ENCODE data around the gene HCN4. TPM values are rescaled to one million over a fixed set of nuclear protein-coding genes. Genes with fewer than 3 reads are reported as not detected.

HCN4 gene
- total RNA-seq, 4 donors from 2014 or later: 0.17 TPM; not detected in 3

GRCh38 chr15:73383310-73384189 lies 14.8 kb upstream of the HCN4 start:
- TF ChIP-seq EP300 (IDR thresholded peaks at IDR 0.05) (no peak), POLR2AphosphoS5 (IDR thresholded peaks at IDR 0.05) (no peak), CTCF (IDR thresholded peaks at IDR 0.05) (no peak), POLR2A (IDR thresholded peaks at IDR 0.05; ENCODE audit: low read depth) (no peak)
- DNase-seq (ENCODE audit: extremely low spot score): no peak
- Histone ChIP-seq H3K4me3 (no peak overlapping the region), H3K4me1 (no peaks in the 10 kb centered on the region), H3K27me3 (peaks cover 0 to 51% (median 0%) of the 10 kb centered on the region in 4 donors), H3K9me3 (peaks cover 0 to 18% (median 5%) of the 10 kb centered on the region in 4 donors), H3K27ac (replicated peaks in 1 of 4) (no peak overlapping the region), H3K36me3 (no peaks in the 10 kb centered on the region)
- intact Hi-C loops (cut with DNase I): no loop called here
- WGBS: 77% methylated on average over 9 of the region's 9 CpGs

- intact Hi-C loops (cut with DNase I): no loop called here
- Histone ChIP-seq H3K9me3 (peaks cover 0 to 18% (median 5%) of the 10 kb centered on the region in 4 donors), H3K4me3 (no peak overlapping the region), H3K27ac (replicated peaks in 1 of 4) (no peak overlapping the region), H3K27me3 (peaks cover 0 to 44% (median 0%) of the 10 kb centered on the region in 4 donors), H3K4me1 (no peaks in the 10 kb centered on the region), H3K36me3 (no peaks in the 10 kb centered on the region)
- WGBS: 88% methylated on average over 5 of the region's 7 CpGs
- TF ChIP-seq CTCF (IDR thresholded peaks at IDR 0.05) (no peak), EP300 (IDR thresholded peaks at IDR 0.05) (no peak), POLR2A (IDR thresholded peaks at IDR 0.05; ENCODE audit: low read depth) (no peak), POLR2AphosphoS5 (IDR thresholded peaks at IDR 0.05) (no peak)
- no peak for DNase-seq (ENCODE audit: extremely low spot score)
These were observed 13.4 kb upstream of the HCN4 start for GRCh38 chr15:73382115-73382514.

- intact Hi-C loops (cut with DNase I): no loop called here
- 82% methylated on average over 2 of the region's 2 CpGs for WGBS
- H3K4me3 ChIP-seq: no peak overlapping the region
- H3K27ac ChIP-seq (replicated peaks in 1 of 4): no peak overlapping the region
- peaks cover 0 to 18% (median 5%) of the 10 kb centered on the region in 4 donors for H3K9me3 ChIP-seq
- DNase-seq (ENCODE audit: extremely low spot score): no peak
- peaks cover 0 to 35% (median 0%) of the 10 kb centered on the region in 4 donors for H3K27me3 ChIP-seq
- peaks cover 0 to 5% (median 0%) of the 10 kb centered on the region in 4 donors for H3K4me1 ChIP-seq
- no peak for TF ChIP-seq CTCF (IDR thresholded peaks at IDR 0.05)
- TF ChIP-seq POLR2AphosphoS5 (IDR thresholded peaks at IDR 0.05): no peak
- no peak for TF ChIP-seq EP300 (IDR thresholded peaks at IDR 0.05)
- TF ChIP-seq POLR2A (IDR thresholded peaks at IDR 0.05; ENCODE audit: low read depth): no peak
- no peaks in the 10 kb centered on the region for H3K36me3 ChIP-seq
These were observed 11.9 kb upstream of the HCN4 start for GRCh38 chr15:73380661-73381060.

GRCh38 chr15:73378089-73378488 lies 9.3 kb upstream of the HCN4 start:
- Histone ChIP-seq H3K9me3 (peaks cover 0 to 12% (median under 1%) of the 10 kb centered on the region in 4 donors), H3K27me3 (peaks cover 0 to 47% (median 0%) of the 10 kb centered on the region in 4 donors), H3K27ac (replicated peaks in 1 of 4) (no peak overlapping the region), H3K4me3 (no peak overlapping the region), H3K36me3 (no peaks in the 10 kb centered on the region), H3K4me1 (peaks cover 0 to 18% (median 0%) of the 10 kb centered on the region in 4 donors)
- intact Hi-C loops (cut with DNase I): no loop called here
- no peak for DNase-seq (ENCODE audit: extremely low spot score)
- WGBS: 72% methylated on average over 4 of the region's 12 CpGs
- TF ChIP-seq EP300 (IDR thresholded peaks at IDR 0.05): no peak
- no peak for TF ChIP-seq CTCF (IDR thresholded peaks at IDR 0.05)
- TF ChIP-seq POLR2AphosphoS5 (IDR thresholded peaks at IDR 0.05): no peak
- TF ChIP-seq POLR2A (IDR thresholded peaks at IDR 0.05; ENCODE audit: low read depth): no peak

Measured in esophagus muscularis mucosa (tissue), 4 donors.